ENCODE results near the gene PATJ. TPM values are rescaled to one million over a fixed set of nuclear protein-coding genes. Genes with fewer than 3 reads are reported as not detected.

The PATJ gene
- total RNA-seq, 2 experiments from 2014 or later: 10.8 to 11.3 TPM

DNA sequence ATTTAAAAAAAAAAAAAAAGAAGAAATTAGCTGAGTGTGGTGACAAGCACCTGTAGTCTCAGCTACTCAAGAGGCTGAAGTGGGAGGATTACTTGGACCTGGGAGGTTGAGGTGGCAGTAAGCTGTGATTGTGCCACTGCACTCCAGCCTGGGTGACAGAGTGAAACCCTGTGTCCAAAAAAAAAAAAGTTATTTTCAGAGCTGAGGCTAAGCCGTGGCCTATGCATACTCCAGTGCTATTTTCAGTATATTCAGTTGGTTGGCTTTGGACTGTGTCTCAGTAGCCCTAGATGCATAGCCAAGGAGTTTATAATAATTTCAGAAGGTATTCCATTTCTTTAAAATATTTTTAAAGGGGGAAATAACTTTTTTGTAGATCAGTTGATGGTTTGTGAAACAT lies 311.9 kb downstream of the PATJ start:
- Mint-ChIP-seq H3K27ac (no peak overlapping the region), H3K9me3 (no peaks in the 10 kb centered on the region), H3K4me1 (no peaks in the 10 kb centered on the region), H3K4me3 (no peak overlapping the region), H3K27me3 (no peaks in the 10 kb centered on the region), H3K36me3 (ENCODE audit: low read depth) (no peaks in the 10 kb centered on the region)
- DNase-seq: no peak
- ChIA-PET CTCF (no interaction called here), POLR2A (interaction anchor here (0.6 kb wide), 1 partner anchor 90 kb away, joined by 3 read pairs; no protein-coding TSS in a partner anchor)

DNA sequence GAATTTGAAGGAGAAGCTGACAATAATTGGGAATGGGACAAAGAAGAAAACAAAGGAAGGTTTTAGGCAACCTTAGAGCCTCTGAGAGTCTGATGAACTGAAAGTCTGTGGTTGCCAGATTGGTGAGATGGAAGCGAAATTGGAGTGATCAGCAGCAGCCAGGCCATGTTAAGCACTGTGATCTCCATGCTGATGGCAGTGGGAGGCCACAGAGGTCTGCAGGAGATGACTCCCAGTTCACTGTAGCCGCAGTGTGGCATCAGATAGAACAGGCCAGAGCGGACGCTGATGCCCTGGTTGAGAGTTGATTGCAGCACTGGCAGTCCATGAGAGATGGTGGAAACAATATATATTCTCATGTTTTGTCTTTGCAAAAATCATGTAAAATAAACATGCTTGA lies 314.9 kb downstream of the PATJ start:
- no peak overlapping the region for H3K27ac Mint-ChIP-seq
- no peaks in the 10 kb centered on the region for H3K36me3 Mint-ChIP-seq (ENCODE audit: low read depth)
- H3K4me3 Mint-ChIP-seq: no peak overlapping the region
- no peaks in the 10 kb centered on the region for H3K4me1 Mint-ChIP-seq
- no peaks in the 10 kb centered on the region for H3K9me3 Mint-ChIP-seq
- H3K27me3 Mint-ChIP-seq: no peaks in the 10 kb centered on the region
- CTCF ChIA-PET: interaction anchor here (1.1 kb wide), 1 partner anchor 26 kb away, joined by 4 read pairs; no protein-coding TSS in a partner anchor
- POLR2A ChIA-PET: no interaction called here
- DNase-seq: no peak

DNA sequence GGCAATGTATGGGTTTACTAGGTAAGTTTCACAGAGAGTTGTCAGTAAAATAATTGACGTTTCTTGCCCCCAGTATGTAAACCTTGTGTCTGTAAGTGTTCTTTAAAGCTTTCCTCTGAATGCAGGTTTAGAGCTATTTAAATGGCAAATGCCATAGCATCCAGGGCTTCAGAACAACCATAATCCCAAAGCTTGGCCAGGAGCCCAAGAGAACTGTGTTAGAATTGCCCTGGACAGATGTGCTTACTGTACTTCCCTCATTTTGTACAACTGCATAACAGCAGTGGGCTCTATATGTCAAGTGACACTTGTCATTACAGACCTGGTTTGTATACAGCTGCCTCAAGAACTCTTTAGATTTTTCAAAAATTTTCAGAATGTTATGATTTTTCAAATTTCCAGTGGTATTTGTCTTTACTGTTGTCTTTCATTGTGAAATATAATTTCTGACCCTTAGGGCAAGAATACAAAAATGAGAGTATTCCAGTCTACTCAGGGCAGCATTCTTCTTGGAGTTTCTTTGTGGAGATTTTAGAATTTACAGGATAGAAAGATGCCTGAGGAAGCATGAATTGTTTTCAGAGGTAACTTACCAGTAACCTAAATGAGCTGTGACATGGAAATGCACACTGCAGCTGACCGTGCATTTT lies 315.5 kb downstream of the PATJ start:
- no peaks in the 10 kb centered on the region for H3K27me3 Mint-ChIP-seq
- no peaks in the 10 kb centered on the region for H3K4me1 Mint-ChIP-seq
- H3K4me3 Mint-ChIP-seq: no peak overlapping the region
- H3K9me3 Mint-ChIP-seq: no peaks in the 10 kb centered on the region
- no peaks in the 10 kb centered on the region for H3K36me3 Mint-ChIP-seq (ENCODE audit: low read depth)
- POLR2A ChIA-PET: no interaction called here
- H3K27ac Mint-ChIP-seq: no peak overlapping the region
- no peak for DNase-seq
- CTCF ChIA-PET: interaction anchor here (1.1 kb wide), 1 partner anchor 26 kb away, joined by 4 read pairs; no protein-coding TSS in a partner anchor

DNA sequence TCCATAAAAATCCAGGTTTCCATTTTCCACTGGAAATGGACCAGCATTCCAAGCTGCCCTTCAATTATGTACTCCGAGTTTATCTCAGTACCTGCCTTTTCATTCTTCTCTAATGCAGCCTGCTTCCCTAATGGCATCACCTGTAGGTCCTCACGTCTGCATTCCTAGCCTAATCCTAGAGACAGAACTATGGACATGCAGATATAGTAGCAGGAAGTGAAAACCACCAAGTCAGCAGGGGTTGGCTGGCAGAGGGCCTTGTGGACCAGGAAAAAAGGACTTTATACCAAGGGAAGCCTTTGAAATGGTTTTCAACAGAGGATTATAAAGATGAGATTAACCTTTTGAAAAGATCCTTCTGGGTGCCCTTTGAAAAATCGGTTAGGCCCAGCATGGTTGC lies 316.7 kb downstream of the PATJ start:
- no peaks in the 10 kb centered on the region for H3K9me3 Mint-ChIP-seq
- H3K27me3 Mint-ChIP-seq: no peaks in the 10 kb centered on the region
- POLR2A ChIA-PET: no interaction called here
- CTCF ChIA-PET: no interaction called here
- H3K4me3 Mint-ChIP-seq: no peak overlapping the region
- H3K36me3 Mint-ChIP-seq (ENCODE audit: low read depth): no peaks in the 10 kb centered on the region
- no peak for DNase-seq
- H3K4me1 Mint-ChIP-seq: no peaks in the 10 kb centered on the region
- no peak overlapping the region for H3K27ac Mint-ChIP-seq

DNA sequence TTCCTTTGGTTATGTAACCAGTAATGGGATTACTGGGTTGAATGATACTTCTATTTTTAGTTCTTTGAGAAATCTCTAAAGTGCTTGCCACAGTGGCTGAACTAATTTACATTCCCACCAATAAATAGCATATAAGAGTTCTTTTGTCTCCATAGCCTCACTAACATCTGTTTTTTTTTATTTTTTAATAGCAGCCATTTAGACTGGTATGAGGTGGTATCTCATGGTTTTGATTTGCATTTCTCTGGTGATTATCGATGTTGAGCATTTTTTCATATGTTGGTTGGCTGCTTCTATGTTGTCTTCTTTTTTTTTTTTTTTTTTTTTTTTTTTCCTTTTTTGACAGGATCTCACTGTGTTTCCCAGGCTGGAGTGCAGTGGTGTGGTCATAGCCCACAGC lies 319.8 kb downstream of the PATJ start:
- H3K9me3 Mint-ChIP-seq: no peaks in the 10 kb centered on the region
- H3K27me3 Mint-ChIP-seq: no peaks in the 10 kb centered on the region
- DNase-seq: no peak
- ChIA-PET CTCF (no interaction called here), POLR2A (no interaction called here)
- H3K36me3 Mint-ChIP-seq (ENCODE audit: low read depth): no peaks in the 10 kb centered on the region
- H3K4me1 Mint-ChIP-seq: no peaks in the 10 kb centered on the region
- no peak overlapping the region for H3K4me3 Mint-ChIP-seq
- no peak overlapping the region for H3K27ac Mint-ChIP-seq

DNA sequence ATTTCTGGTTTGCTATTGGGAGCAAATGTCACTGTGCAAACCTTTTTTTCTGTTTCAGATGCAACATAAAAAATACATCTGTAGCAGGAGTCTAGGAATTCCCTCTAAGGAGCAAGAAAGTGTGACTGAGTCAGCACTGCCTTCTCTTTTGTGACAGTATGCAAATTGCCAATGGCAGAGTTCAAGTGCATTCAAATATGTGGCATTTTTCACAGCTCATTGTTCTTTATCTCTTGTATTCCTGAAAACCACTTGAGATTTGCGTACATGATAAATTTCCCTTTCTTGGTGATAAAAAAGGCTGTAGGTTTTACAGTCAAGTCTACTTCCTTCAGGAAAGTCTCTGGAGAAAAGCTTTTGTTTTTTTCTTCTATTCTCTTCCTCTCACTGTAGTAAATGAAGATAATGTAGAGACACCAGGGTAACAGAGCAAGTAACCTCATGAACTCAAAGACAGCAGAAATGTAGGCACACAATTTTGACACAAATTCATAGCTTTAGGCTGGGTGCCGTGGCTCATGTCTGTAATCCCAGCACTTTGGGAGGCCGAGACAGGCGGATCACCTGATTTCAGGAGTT lies 322.6 kb downstream of the PATJ start:
- Mint-ChIP-seq H3K36me3 (ENCODE audit: low read depth) (no peaks in the 10 kb centered on the region), H3K27ac (no peak overlapping the region), H3K9me3 (no peaks in the 10 kb centered on the region), H3K4me1 (no peaks in the 10 kb centered on the region), H3K27me3 (no peaks in the 10 kb centered on the region), H3K4me3 (no peak overlapping the region)
- ChIA-PET CTCF (interaction anchor here (1.6 kb wide), 1 partner anchor 18 kb away, joined by 5 read pairs; no protein-coding TSS in a partner anchor), POLR2A (no interaction called here)
- DNase-seq: no peak

DNA sequence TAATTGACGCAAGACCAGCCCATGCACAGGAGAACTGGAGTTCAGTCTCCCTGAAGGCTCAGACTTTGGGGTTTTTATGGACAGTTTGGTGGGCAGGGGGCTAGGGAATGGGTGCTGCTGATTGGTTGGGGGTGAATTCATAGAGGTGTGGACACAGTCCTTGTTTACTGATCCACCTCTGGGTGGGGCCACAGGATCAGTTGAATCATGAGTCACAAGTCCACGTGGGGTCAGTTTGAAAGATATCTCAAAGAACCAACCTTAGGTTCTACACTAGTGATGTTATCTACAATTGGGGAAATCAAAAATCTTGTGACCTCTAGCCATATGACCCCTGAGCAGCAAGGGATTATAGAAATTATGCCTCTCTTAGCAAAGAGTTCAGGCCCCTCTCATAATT lies 324.4 kb downstream of the PATJ start:
- no peak overlapping the region for H3K27ac Mint-ChIP-seq
- H3K36me3 Mint-ChIP-seq (ENCODE audit: low read depth): no peaks in the 10 kb centered on the region
- CTCF ChIA-PET: no interaction called here
- no peaks in the 10 kb centered on the region for H3K4me1 Mint-ChIP-seq
- H3K27me3 Mint-ChIP-seq: no peaks in the 10 kb centered on the region
- no peak for DNase-seq
- H3K9me3 Mint-ChIP-seq: no peaks in the 10 kb centered on the region
- POLR2A ChIA-PET: no interaction called here
- H3K4me3 Mint-ChIP-seq: no peak overlapping the region

DNA sequence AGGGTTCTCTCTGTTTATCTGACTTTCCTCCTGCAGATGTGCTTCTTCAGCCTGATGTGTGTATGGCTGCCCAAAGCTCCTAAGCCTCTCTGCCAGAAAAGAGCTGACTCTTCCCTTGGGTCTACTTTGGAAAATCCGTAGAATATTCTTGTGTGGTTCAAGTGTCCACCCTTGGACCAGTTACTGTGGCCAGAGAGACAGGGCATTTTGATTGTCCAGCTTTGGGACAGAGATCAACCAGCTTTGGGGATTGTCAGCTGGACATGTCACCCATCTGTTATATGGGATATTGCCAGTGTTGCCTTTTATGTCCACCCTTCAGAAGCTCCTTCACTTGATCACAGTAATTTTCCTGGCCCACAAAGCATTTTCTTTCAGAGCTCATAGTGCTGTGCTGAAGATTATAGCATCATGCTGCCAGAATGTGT lies 326.1 kb downstream of the PATJ start:
- Mint-ChIP-seq H3K4me1 (no peaks in the 10 kb centered on the region), H3K36me3 (ENCODE audit: low read depth) (no peaks in the 10 kb centered on the region), H3K4me3 (no peak overlapping the region), H3K9me3 (no peaks in the 10 kb centered on the region), H3K27ac (no peak overlapping the region), H3K27me3 (no peaks in the 10 kb centered on the region)
- no peak for DNase-seq
- ChIA-PET CTCF (interaction anchor here (1.4 to 1.5 kb wide), 2 partner anchors 14 to 25 kb away, joined by 5 read pairs; no protein-coding TSS in a partner anchor), POLR2A (no interaction called here)

DNA sequence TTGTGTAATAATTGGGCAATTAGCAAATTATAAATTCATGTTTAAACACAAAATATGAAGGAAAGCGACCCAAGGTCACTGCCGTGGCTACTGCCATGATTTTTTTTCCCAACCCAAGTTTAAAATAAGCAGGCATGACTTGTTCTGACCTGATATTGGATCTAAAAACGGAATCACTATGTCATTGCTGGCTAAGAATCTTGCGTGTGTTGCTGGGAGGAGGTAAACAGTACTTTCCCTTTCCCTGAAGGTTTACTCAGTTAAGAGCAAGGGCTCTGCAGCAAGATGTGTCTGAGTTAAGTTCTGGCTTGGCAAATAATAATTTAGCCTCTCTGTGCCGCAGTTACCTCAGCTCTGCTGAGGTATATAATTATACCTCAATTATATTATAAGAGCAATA lies 326.7 kb downstream of the PATJ start:
- CTCF ChIA-PET: interaction anchor here (1.4 to 1.5 kb wide), 2 partner anchors 13 to 24 kb away, joined by 5 read pairs; no protein-coding TSS in a partner anchor

DNA sequence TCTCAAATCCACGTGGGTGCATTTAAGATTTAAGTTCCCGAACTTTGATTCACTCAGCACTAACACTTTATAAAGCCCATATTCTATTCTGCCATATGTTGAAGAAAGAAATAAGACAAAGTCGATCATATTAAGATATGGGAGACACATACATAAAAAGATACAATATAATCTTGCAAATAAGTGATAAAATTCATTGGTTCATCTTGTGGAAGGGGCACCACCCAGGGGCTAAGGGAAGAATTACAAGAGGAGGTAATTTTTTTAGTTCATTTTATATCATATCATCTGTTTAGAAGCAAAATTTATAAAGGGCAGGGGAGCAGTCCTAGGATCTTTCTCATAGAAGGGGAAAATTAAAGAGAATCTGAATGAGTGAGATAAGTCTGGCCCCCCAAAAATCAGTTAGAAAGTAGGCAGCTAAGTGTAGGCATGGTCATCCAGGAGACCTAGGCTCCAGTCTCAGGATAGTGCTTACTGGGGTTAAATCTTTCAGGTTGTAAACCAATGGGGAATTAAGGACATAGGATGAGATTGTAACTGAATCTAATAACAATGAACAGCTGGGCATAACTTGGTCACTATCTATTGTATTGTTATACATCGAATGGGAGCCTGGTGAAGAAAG lies 328.2 kb downstream of the PATJ start:
- H3K4me1 Mint-ChIP-seq: no peaks in the 10 kb centered on the region
- POLR2A ChIA-PET: no interaction called here
- CTCF ChIA-PET: interaction anchor here (0.6 kb wide), 1 partner anchor 33 kb away, joined by 5 read pairs; no protein-coding TSS in a partner anchor
- no peaks in the 10 kb centered on the region for H3K27me3 Mint-ChIP-seq
- H3K36me3 Mint-ChIP-seq (ENCODE audit: low read depth): no peaks in the 10 kb centered on the region
- no peaks in the 10 kb centered on the region for H3K9me3 Mint-ChIP-seq
- no peak for DNase-seq
- no peak overlapping the region for H3K27ac Mint-ChIP-seq
- no peak overlapping the region for H3K4me3 Mint-ChIP-seq

More for the DNA sequence above, 326.7 kb downstream of the PATJ start:
- Mint-ChIP-seq H3K9me3 (no peaks in the 10 kb centered on the region), H3K4me3 (no peak overlapping the region), H3K27ac (no peak overlapping the region), H3K27me3 (no peaks in the 10 kb centered on the region), H3K36me3 (ENCODE audit: low read depth) (no peaks in the 10 kb centered on the region), H3K4me1 (no peaks in the 10 kb centered on the region)
- POLR2A ChIA-PET: no interaction called here
- no peak for DNase-seq

DNA sequence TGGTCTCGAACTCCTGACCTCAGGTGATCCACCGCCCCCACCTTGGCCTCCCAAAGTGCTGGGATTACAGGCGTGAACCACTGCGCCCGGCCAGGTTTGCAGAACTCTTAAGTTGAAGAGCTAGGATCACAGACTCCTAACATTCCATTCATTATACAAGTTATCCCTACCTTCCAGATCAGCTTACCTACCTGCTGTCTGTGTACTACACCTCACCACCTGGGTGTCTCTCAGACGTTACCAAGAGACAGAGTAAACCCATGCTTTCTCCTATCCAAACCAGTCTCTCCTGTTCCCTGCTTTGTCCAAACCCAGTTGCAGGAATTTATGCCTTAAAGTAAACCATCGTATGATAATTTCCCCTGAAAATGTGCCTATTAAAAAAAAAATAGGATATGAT lies 329.4 kb downstream of the PATJ start:
- POLR2A ChIA-PET: no interaction called here
- CTCF ChIA-PET: interaction anchor here (0.7 kb wide), 1 partner anchor 54 kb away, joined by 5 read pairs; no protein-coding TSS in a partner anchor
- DNase-seq: no peak
- Mint-ChIP-seq H3K27me3 (no peaks in the 10 kb centered on the region), H3K27ac (no peak overlapping the region), H3K36me3 (ENCODE audit: low read depth) (no peaks in the 10 kb centered on the region), H3K9me3 (no peaks in the 10 kb centered on the region), H3K4me1 (no peaks in the 10 kb centered on the region), H3K4me3 (no peak overlapping the region)

DNA sequence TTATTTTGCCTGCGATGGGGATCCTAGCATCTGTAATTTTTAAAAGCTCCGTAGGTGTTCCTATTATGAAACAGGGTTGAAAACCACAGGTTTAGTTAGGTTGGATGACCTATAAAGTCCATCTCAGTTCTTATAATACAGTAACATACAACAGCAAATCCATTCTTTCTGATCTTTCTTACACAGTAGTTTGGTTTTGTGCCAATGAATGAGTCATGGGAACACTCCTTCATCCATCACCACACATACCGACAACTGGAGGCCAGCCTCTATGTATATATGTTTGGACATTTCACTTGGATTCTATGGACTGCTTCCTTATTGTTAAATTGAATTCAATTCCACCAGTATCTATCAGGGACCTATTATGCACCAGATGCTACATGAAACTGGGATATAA lies 334.0 kb downstream of the PATJ start:
- no peak for DNase-seq
- no peaks in the 10 kb centered on the region for H3K9me3 Mint-ChIP-seq
- H3K4me3 Mint-ChIP-seq: no peak overlapping the region
- H3K27ac Mint-ChIP-seq: no peak overlapping the region
- no peaks in the 10 kb centered on the region for H3K27me3 Mint-ChIP-seq
- H3K4me1 Mint-ChIP-seq: no peaks in the 10 kb centered on the region
- ChIA-PET POLR2A (no interaction called here), CTCF (no interaction called here)
- H3K36me3 Mint-ChIP-seq (ENCODE audit: low read depth): no peaks in the 10 kb centered on the region

DNA sequence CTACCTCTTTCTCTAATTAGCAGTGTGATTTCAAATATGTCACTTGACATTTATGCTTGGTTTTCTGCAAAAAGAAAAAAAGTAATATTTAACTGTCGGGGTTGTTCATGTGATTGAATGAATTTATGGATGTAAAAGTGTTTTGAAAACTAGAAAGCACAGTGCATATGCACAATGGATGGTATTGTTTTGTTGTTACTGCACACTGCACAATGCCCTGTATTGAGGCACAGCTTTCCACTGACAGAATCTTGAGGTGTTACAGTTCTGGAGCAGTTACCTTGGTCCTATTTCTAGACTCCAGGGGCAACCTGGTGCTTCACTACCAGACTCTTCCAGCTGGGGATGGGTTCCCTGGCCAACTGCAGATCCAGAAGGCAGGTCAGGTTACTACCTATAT lies 335.5 kb downstream of the PATJ start:
- Mint-ChIP-seq H3K27ac (no peak overlapping the region), H3K4me1 (no peaks in the 10 kb centered on the region), H3K4me3 (no peak overlapping the region), H3K9me3 (no peaks in the 10 kb centered on the region), H3K36me3 (ENCODE audit: low read depth) (no peaks in the 10 kb centered on the region), H3K27me3 (no peaks in the 10 kb centered on the region)
- POLR2A ChIA-PET: no interaction called here
- no peak for DNase-seq
- CTCF ChIA-PET: interaction anchor here (0.7 kb wide), 1 partner anchor 27 kb away, joined by 3 read pairs; no protein-coding TSS in a partner anchor
